HS-27A (cell line): Measurements from ENCODE around the gene DARS1.
"Not testable (repeated sequence)": the region's sequence is repeated elsewhere in the genome, so short reads cannot be mapped to it uniquely, and the experiment has no call there.

Experiments used
- DNase-seq: peaks from one replicate; pipeline ENCODE4 v3.0.0-alpha.2; 2012; ENCODE audit warnings: low read depth, missing footprints

The DARS1 gene

GRCh38 chr2:135882415-135882814 is 103.0 kb downstream of the DARS1 start:
- no peak for DNase-seq

- DNase-seq: not testable (repeated sequence)
These were observed 108.7 kb downstream of the DARS1 start for GRCh38 chr2:135876770-135877169.

GRCh38 chr2:135876066-135876711 is 109.2 kb downstream of the DARS1 start, which contains the start of gene MCM6:
TSS of gene MCM6 (minus strand) at chr2:135876443. CDS start at chr2:135876365, 78 bp downstream.
- DNase-seq: peak; percentile 98

- DNase-seq: peak; percentile 39
These were observed 109.8 kb downstream of the DARS1 start for GRCh38 chr2:135875491-135876065.

GRCh38 chr2:135874777-135875365 is 110.6 kb downstream of the DARS1 start:
- DNase-seq: no peak

- DNase-seq: no peak
These were observed 114.9 kb downstream of the DARS1 start for GRCh38 chr2:135870571-135870970.

- DNase-seq: no peak
These were observed 122.2 kb downstream of the DARS1 start for GRCh38 chr2:135863233-135863632.

GRCh38 chr2:135862718-135863117 is 122.7 kb downstream of the DARS1 start:
- DNase-seq: no peak
